ENCODE data around the gene RNF223.

GRCh38 chr1:1118011-1118875 is 44.1 kb upstream of the RNF223 start:
- TF ChIP-seq, protein P1, sequence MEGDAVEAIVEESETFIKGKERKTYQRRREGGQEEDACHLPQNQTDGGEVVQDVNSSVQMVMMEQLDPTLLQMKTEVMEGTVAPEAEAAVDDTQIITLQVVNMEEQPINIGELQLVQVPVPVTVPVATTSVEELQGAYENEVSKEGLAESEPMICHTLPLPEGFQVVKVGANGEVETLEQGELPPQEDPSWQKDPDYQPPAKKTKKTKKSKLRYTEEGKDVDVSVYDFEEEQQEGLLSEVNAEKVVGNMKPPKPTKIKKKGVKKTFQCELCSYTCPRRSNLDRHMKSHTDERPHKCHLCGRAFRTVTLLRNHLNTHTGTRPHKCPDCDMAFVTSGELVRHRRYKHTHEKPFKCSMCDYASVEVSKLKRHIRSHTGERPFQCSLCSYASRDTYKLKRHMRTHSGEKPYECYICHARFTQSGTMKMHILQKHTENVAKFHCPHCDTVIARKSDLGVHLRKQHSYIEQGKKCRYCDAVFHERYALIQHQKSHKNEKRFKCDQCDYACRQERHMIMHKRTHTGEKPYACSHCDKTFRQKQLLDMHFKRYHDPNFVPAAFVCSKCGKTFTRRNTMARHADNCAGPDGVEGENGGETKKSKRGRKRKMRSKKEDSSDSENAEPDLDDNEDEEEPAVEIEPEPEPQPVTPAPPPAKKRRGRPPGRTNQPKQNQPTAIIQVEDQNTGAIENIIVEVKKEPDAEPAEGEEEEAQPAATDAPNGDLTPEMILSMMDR (IDR thresholded peaks at IDR 0.05): no peak
- TF ChIP-seq POLR2A (IDR thresholded peaks at IDR 0.05): no peak

Measured in tibial nerve (tissue), 3 donors.